Choroid plexus epithelial cell (primary cell): Measurements from ENCODE around the gene SLC9A5.

ENCODE experiments used
- DNase-seq: peaks from one replicate; pipeline ENCODE4 v3.0.0-alpha.2; 2010; ENCODE audit warnings: low read depth
- H3K4me3 ChIP-seq: 2 replicates; pipeline ENCODE4 v1.5.1; 2011; ENCODE audit warnings: low read depth, mild to moderate bottlenecking, control low read depth, low read length, moderate library complexity
- TF ChIP-seq, protein P1 (sequence below): conservative IDR thresholded peaks from 2 replicates; pipeline ENCODE4 v1.5.1; 2011; ENCODE audit warnings: low read depth, mild to moderate bottlenecking, control low read depth, inconsistent platforms, low read length, moderate library complexity

The SLC9A5 gene

GRCh38 chr16:67270931-67271338, 22.2 kb downstream of the SLC9A5 start:
- no peak overlapping the region for H3K4me3 ChIP-seq
- TF ChIP-seq, protein P1, sequence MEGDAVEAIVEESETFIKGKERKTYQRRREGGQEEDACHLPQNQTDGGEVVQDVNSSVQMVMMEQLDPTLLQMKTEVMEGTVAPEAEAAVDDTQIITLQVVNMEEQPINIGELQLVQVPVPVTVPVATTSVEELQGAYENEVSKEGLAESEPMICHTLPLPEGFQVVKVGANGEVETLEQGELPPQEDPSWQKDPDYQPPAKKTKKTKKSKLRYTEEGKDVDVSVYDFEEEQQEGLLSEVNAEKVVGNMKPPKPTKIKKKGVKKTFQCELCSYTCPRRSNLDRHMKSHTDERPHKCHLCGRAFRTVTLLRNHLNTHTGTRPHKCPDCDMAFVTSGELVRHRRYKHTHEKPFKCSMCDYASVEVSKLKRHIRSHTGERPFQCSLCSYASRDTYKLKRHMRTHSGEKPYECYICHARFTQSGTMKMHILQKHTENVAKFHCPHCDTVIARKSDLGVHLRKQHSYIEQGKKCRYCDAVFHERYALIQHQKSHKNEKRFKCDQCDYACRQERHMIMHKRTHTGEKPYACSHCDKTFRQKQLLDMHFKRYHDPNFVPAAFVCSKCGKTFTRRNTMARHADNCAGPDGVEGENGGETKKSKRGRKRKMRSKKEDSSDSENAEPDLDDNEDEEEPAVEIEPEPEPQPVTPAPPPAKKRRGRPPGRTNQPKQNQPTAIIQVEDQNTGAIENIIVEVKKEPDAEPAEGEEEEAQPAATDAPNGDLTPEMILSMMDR, result no peak
- no peak for DNase-seq

DNA sequence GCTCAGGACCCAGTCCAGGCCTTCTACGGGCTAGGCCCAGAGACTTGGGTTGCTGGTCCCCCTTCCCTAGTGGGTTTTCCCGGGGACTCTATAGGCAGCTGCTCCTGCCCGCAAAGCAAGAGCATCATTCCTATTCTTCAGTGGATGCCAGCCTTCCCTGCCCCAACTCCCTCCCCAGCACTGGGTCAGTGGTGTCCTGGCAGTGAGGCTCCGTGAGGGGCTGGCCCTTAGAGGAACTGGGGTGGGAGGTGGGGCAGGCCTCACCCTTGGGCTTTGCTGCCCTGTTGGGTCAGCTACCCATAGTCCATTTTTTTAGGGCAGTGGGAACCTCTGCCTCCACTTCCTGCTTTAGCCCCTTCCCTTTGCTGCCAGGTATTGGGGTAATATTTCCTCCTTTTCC, 22.7 kb downstream of the SLC9A5 start:
- no peak overlapping the region for H3K4me3 ChIP-seq
- DNase-seq, result no peak
- TF ChIP-seq, protein P1, result no peak

- TF ChIP-seq, protein P1, result no peak
- no peak overlapping the region for H3K4me3 ChIP-seq
- DNase-seq, result no peak
Measured at GRCh38 chr16:67275321-67275720, 26.5 kb downstream of the SLC9A5 start.

DNA sequence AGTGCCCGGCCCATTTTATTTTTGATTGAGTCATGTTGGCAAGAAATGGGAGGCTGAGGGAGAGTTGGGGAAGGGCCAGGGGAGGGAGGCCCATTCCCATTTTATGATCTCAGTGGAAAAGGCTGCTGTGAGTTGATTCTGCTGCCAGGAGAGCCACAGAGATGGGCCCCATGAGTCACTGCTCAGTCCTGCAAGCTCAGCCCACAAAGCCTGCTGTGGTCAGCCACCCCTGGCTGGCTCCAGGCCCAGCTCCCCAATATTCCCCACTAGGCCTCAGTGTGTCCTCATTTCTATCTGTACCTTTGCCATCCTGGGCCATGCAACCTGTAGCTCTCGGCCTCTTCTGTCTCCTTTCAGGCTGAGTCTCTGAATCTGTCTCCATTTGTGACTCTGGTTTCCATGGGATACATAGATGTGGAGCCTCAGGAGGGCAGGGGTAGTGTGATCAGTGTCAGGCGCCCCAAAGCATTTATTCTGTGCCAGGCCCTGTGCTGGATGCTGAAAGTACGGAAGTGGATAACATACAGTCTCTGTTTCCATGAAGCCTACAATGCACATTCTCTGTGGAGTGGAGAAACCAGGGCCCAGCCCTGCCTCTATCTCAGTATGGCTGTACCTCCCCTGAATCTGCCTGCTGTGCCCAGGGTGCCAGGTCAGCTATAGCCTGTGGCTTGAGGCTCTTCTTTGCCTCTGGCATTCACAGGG, 28.7 kb downstream of the SLC9A5 start:
- TF ChIP-seq, protein P1, result no peak
- peak overlapping the region; percentile 53 for H3K4me3 ChIP-seq
- peak; percentile 98 for DNase-seq

GRCh38 chr16:67277999-67278772, 29.4 kb downstream of the SLC9A5 start:
- H3K4me3 ChIP-seq, result peak overlapping the region; percentile 53
- TF ChIP-seq, protein P1, result no peak
- peak; percentile 38 for DNase-seq

- TF ChIP-seq, protein P1, result peak; percentile 41
- H3K4me3 ChIP-seq, result peak overlapping the region; percentile 53
- DNase-seq, result no peak
Measured at GRCh38 chr16:67278773-67279295, 30.1 kb downstream of the SLC9A5 start.
